NB4 (cell line): ENCODE data around the gene PTGDS.

Experiments
- DNase-seq: peaks from one replicate; pipeline ENCODE4 v3.0.0; 2010; ENCODE audit warnings: low read depth
- H3K4me3 ChIP-seq: one replicate; pipeline ENCODE4 v1.5.1; 2011; ENCODE audit warnings: mild to moderate bottlenecking, low read depth, low read length, moderate library complexity
- MAX ChIP-seq: IDR thresholded peaks from 2 replicates; pipeline ENCODE4 v1.6.1; 2011; ENCODE audit warnings: low read depth, low read length
- MYC ChIP-seq: IDR thresholded peaks from 2 replicates; pipeline ENCODE4 v1.6.1; 2011; ENCODE audit warnings: low read depth, low read length
- POLR2A ChIP-seq: IDR thresholded peaks from 2 replicates; pipeline ENCODE4 v1.6.1; 2011; ENCODE audit warnings: mild to moderate bottlenecking; ENCODE audit not compliant: insufficient read length; ENCODE audit errors: extremely low read depth
- TF ChIP-seq, protein P1 (sequence below): IDR thresholded peaks from one replicate; pipeline ENCODE4 v1.5.1; 2012; ENCODE audit warnings: low read depth, low read length

The PTGDS gene

GRCh38 chr9:136985853-136986252 lies 8.5 kb downstream of the PTGDS start:
- no peak overlapping the region for H3K4me3 ChIP-seq
- DNase-seq: no peak
- TF ChIP-seq MAX (no peak), MYC (no peak), POLR2A (no peak)
- TF ChIP-seq, protein P1, sequence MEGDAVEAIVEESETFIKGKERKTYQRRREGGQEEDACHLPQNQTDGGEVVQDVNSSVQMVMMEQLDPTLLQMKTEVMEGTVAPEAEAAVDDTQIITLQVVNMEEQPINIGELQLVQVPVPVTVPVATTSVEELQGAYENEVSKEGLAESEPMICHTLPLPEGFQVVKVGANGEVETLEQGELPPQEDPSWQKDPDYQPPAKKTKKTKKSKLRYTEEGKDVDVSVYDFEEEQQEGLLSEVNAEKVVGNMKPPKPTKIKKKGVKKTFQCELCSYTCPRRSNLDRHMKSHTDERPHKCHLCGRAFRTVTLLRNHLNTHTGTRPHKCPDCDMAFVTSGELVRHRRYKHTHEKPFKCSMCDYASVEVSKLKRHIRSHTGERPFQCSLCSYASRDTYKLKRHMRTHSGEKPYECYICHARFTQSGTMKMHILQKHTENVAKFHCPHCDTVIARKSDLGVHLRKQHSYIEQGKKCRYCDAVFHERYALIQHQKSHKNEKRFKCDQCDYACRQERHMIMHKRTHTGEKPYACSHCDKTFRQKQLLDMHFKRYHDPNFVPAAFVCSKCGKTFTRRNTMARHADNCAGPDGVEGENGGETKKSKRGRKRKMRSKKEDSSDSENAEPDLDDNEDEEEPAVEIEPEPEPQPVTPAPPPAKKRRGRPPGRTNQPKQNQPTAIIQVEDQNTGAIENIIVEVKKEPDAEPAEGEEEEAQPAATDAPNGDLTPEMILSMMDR: no peak

GRCh38 chr9:136988872-136989271 lies 11.6 kb downstream of the PTGDS start:
- TF ChIP-seq, protein P1: no peak
- TF ChIP-seq MYC (no peak), MAX (no peak), POLR2A (no peak)
- H3K4me3 ChIP-seq: no peak overlapping the region
- DNase-seq: no peak

DNA sequence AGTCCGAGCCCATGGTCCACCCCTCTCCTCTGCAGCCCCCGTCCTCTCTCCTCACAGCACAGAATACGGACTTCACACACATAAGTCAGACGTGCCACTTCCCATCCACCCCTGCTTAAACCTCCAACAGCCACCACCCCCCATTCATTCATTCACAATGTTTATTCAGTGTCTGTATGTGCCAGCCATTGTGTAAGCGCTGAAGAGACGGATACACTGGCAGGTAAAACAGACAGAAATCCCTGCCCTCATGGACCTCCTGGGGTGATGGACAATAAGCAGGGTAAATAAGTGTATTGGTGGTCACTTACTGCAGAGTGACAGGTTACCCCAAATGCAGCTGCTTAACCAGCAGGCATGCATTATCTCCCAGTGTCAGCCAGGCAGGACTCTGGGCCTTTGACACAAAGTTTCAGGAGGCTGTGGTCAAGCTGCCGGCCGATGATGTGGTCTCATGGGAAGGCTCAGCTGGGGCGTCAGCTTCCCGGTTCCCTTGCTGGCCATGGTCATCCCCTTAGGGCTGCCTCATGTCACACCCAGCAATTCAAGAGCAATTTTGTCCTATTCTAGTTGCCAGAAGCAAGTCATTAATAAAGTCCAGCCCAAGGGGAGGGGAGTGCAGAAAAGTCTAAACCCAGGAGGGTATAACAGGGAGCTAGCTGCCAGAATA lies 13.1 kb downstream of the PTGDS start:
- TF ChIP-seq, protein P1: no peak
- TF ChIP-seq MAX (no peak), POLR2A (no peak), MYC (no peak)
- DNase-seq: no peak

GRCh38 chr9:136991993-136992818 lies 14.9 kb downstream of the PTGDS start, which contains the start of gene PAXX:
Gene PAXX, plus strand, starts transcription at chr9:136992422. Its CDS starts 22 bp downstream, at chr9:136992444.
- peak within 1 kb of the TSS; percentile 79 for H3K4me3 ChIP-seq
- TF ChIP-seq, protein P1: no peak
- TF ChIP-seq MYC: no peak; the same call in 1 of the 2 replicates
- peak; percentile 68 for TF ChIP-seq MAX
- peak; percentile 69 for TF ChIP-seq POLR2A
- peak; percentile 89 for DNase-seq

More for the DNA sequence above, 13.1 kb downstream of the PTGDS start:
- H3K4me3 ChIP-seq: no peak overlapping the region

DNA sequence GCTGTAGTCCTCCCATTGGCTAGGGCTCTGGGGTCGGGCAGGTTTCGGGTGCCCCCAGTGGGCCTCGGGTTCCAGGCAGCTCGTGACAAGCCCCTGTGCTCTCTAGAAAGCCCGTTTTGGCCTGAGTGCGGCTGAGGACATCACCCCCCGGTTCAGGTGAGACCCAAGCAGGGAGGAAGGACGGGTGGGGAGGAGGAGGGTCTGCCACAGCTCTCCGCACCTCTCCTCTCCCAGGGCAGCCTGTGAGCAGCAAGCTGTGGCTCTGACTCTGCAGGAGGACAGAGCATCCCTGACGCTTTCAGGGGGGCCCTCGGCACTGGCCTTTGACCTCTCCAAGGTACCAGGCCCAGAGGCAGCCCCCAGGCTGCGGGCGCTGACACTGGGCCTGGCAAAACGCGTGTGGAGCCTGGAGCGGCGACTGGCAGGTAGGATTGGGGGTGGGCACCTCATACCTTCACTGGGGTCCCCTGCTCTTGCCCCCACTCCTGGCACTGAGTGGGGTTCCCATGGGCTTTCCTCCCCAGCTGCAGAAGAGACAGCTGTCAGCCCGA lies 15.6 kb downstream of the PTGDS start:
- H3K4me3 ChIP-seq: peak overlapping the region; percentile 79
- no peak for DNase-seq
- TF ChIP-seq MYC (no peak), MAX (no peak), POLR2A (no peak)
- TF ChIP-seq, protein P1: no peak
